ENCODE results near the gene YPEL3. TPM values are rescaled to one million over a fixed set of nuclear protein-coding genes. Genes with fewer than 3 reads are reported as not detected.
A peak's percentile ranks its signal among the peaks of the same experiment; 100 is the strongest.

The YPEL3 gene
- total RNA-seq, 4 donors from 2014 or later: 33.0 to 93.7 (median 74.9) TPM

- TF ChIP-seq CTCF (IDR thresholded peaks at IDR 0.05): no peak
- no peak for ATAC-seq (ENCODE audit: low FRiP score)
Observed at GRCh38 chr16:30077656-30078055, 18.4 kb downstream of the YPEL3 start.

DNA sequence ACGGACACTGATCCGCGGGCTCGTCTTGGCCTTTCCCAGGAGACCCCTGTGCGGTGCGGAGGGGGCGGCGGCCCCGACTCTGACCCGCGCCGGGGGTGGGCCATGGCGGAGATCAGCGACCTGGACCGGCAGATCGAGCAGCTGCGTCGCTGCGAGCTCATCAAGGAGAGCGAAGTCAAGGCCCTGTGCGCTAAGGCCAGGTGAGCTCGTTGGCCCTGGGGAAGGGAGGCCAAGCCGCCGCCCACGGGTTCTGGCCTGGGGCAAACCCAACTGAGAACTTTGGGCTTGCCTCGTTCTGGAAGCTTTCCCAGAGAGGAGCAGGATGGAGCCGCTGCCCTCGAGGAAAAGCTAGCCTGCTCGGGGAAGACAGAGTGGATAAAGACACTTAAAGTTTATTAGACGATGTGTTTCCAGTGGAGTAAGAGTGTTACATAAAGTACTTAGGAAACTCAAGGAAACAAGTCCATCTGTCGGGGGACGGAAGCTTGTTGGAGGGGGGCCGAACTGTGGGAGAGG, 19.7 kb downstream of the YPEL3 start:
- DNase-seq (ENCODE audit: low spot score) (no peak), ATAC-seq (ENCODE audit: low FRiP score) (peak; percentile 35)
- no peak for TF ChIP-seq CTCF (IDR thresholded peaks at IDR 0.05)

More at GRCh38 chr16:30077656-30078055, 18.4 kb downstream of the YPEL3 start:
- DNase-seq (ENCODE audit: low spot score): no peak

- ATAC-seq (ENCODE audit: low FRiP score) (peak; percentile 90), DNase-seq (ENCODE audit: low spot score) (peak; percentile 82)
- TF ChIP-seq CTCF (IDR thresholded peaks at IDR 0.05): no peak
Observed at GRCh38 chr16:30075503-30076275, 20.3 kb downstream of the YPEL3 start, which contains the start of gene PPP4C. PPP4C (plus strand) TSS chr16:30075994; CDS start chr16:30076378, 384 bp downstream.

GRCh38 chr16:30070490-30070889, 25.5 kb downstream of the YPEL3 start:
- TF ChIP-seq CTCF (IDR thresholded peaks at IDR 0.05): no peak
- DNase-seq (ENCODE audit: low spot score) (no peak), ATAC-seq (ENCODE audit: low FRiP score) (no peak)

GRCh38 chr16:30069611-30070462, 26.2 kb downstream of the YPEL3 start:
- no peak for ATAC-seq (ENCODE audit: low FRiP score)
- DNase-seq (ENCODE audit: low spot score): no peak
- TF ChIP-seq CTCF (IDR thresholded peaks at IDR 0.05): no peak

- ATAC-seq (ENCODE audit: low FRiP score) (no peak), DNase-seq (ENCODE audit: low spot score) (no peak)
- no peak for TF ChIP-seq CTCF (IDR thresholded peaks at IDR 0.05)
Observed at GRCh38 chr16:30068750-30069610, 27.0 kb downstream of the YPEL3 start.
